Endometrial microvascular endothelial cells (primary cell): ENCODE measurements around the gene ZFP28. TPM values are rescaled to one million over a fixed set of nuclear protein-coding genes. Genes with fewer than 3 reads are reported as not detected.

Experiments
- in situ Hi-C: cut with HindIII; loops from 2 replicates; pipeline ENCODE4 v1.10.0; 2017; ENCODE audit warnings: low sequenced_read_pairs, low pct_unique_long_range_greater_than_20kb; ENCODE audit errors: inconsistent ontology term
- total RNA-seq: library from RNA; depleted of rRNA; stranded (reverse); fragments of >200 nt; gene quantifications from one replicate; pipeline ENCODE4 v1.2.3, GENCODE V29; 2015; ENCODE audit errors: inconsistent ontology term

ZFP28 gene
- total RNA-seq, 1 donor from 2014 or later = 2.6 TPM

- in situ Hi-C loops = no loop called here
These were observed 56.2 kb downstream of the ZFP28 start, which contains the start of gene ZNF71 for GRCh38 chr19:56594783-56595547. TSS of gene ZNF71 (plus strand) at chr19:56595302. CDS start at chr19:56601559, 6,257 bp downstream.

- in situ Hi-C loops = no loop called here
These were observed 56.8 kb downstream of the ZFP28 start for GRCh38 chr19:56595548-56595899.

DNA sequence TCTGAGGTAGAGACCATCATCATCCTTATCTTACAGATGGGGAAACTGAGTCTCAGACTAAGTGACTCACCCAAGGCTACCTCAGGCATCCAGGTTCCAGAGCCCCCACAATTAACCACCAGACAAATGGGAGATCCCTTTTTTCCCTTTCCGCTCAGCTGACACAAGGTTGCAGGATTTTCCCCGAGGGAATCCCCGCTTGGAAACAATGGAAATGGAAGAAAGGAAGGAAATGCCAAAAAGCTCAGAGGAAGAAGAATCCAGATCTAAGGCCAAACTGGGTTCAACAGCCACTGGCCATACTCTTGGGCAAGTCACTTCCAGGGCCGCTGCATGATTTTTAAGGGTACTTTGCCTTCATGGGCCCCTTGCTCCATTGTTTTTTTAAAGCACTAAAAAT is 57.9 kb downstream of the ZFP28 start:
- in situ Hi-C loops = no loop called here

GRCh38 chr19:56597696-56598095 is 58.9 kb downstream of the ZFP28 start:
- in situ Hi-C loops = no loop called here

GRCh38 chr19:56601375-56601774 is 62.6 kb downstream of the ZFP28 start:
- in situ Hi-C loops = no loop called here

DNA sequence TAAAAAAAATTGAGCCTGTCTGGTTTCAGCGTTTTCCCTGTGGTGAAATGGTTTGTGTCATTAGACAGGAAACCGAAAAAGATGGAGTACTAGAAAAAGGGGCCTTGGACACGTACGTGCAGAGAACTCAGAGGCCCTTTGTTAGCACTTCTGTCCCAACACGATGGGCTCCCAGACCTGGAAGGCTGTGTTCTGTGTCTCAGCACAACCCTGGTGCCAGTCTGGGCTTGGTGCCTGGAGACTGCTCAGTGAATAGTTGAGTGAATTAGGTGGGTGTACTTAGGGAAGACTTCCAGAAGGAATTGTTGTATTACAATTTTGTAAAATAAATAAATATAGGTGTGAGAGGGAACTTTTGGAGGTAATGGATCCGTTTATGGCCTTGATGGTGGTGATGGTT is 65.1 kb downstream of the ZFP28 start:
- in situ Hi-C loops = no loop called here

Other genes with a start within 250 kb of the ZFP28 start
- 10.4 TPM for gene ZSCAN5A, start 224.1 kb upstream of the ZFP28 start, total RNA-seq
- gene ZNF582, start 145.4 kb upstream of the ZFP28 start, total RNA-seq = 3.1 TPM
- 1.6 TPM for gene ZNF583, start 134.6 kb upstream of the ZFP28 start, total RNA-seq
- not detected for gene ZNF667, start 61.6 kb upstream of the ZFP28 start, total RNA-seq
- 0.84 TPM for gene ZNF471, start 31.1 kb upstream of the ZFP28 start, total RNA-seq
- gene ZNF470, start 28.5 kb downstream of the ZFP28 start, total RNA-seq = 1.4 TPM
- gene ZNF71, start 56.4 kb downstream of the ZFP28 start, total RNA-seq = 7.5 TPM
- 2.1 TPM for gene SMIM17, start 104.2 kb downstream of the ZFP28 start, total RNA-seq
- not detected for gene ZNF835, start 132.8 kb downstream of the ZFP28 start, total RNA-seq